IMR-90 (cell line): ENCODE data around the gene SH3GL2. TPM values are rescaled to one million over a fixed set of nuclear protein-coding genes. Genes with fewer than 3 reads are reported as not detected.

Experiments
- ATAC-seq: fragments of 200-7000 bp; cut with Tn5 transposase; 2 replicates; pipeline ENCODE4 v1.9.1; 2020; ENCODE audit warnings: low read depth, mild to moderate bottlenecking, moderate library complexity
- BruUV-seq: library from RNA; stranded (reverse); fragments of 400-500 nt; replicated peaks from 2 replicates; lab custom pipeline; 2021; lab: Mats Ljungman, UMichigan
- CTCF ChIA-PET: fragments of 300-600 bp; formaldehyde crosslinking; extraction: SDS; loops from one replicate; lab custom pipeline; 2021; ENCODE audit warnings: antibody characterized with exemption; lab: Yijun Ruan, JAX
- POLR2A ChIA-PET: fragments of 300-600 bp; sonication (Branson Sonifier 250); formaldehyde crosslinking; loops from one replicate; lab custom pipeline; 2022; ENCODE audit warnings: antibody characterized with exemption; ENCODE audit not compliant: unreplicated experiment; lab: Charles Lee
- DNase-seq: peaks from one replicate; pipeline ENCODE4 v3.0.0; 2013
- H2AFZ ChIP-seq: replicated peaks from 2 replicates; pipeline ENCODE3; 2013; ENCODE audit warnings: low read length, mild to moderate bottlenecking; ENCODE audit not compliant: poor library complexity
- H2AK5ac ChIP-seq: 2 replicates; pipeline ENCODE4 v1.6.1; 2013; ENCODE audit warnings: low read depth, low read length, inconsistent platforms
- H2AK9ac ChIP-seq: replicated peaks from 2 replicates; pipeline ENCODE3; 2013; ENCODE audit warnings: mild to moderate bottlenecking, low read depth, low read length, moderate library complexity; ENCODE audit not compliant: poor library complexity
- H2BK120ac ChIP-seq: 2 replicates; pipeline ENCODE4 v1.6.1; 2013; ENCODE audit warnings: low read depth, low read length, inconsistent platforms
- H2BK15ac ChIP-seq: 3 replicates; pipeline ENCODE4 v1.6.1; 2013; ENCODE audit warnings: low read depth, low read length, inconsistent platforms
- H2BK20ac ChIP-seq: 2 replicates; pipeline ENCODE4 v1.6.1; 2013; ENCODE audit warnings: low read depth, mild to moderate bottlenecking, inconsistent platforms, low read length, moderate library complexity
- H2BK5ac ChIP-seq: 2 replicates; pipeline ENCODE4 v1.6.1; 2013; ENCODE audit warnings: mild to moderate bottlenecking, low read depth, low read length, inconsistent platforms; ENCODE audit not compliant: poor library complexity, severe bottlenecking
- H3K14ac ChIP-seq: replicated peaks from 2 replicates; pipeline ENCODE4 v1.6.1; 2013; ENCODE audit warnings: low read depth, low read length, inconsistent platforms
- H3K18ac ChIP-seq: 2 replicates; pipeline ENCODE4 v1.6.1; 2013; ENCODE audit warnings: low read depth, low read length, control low read depth
- H3K23ac ChIP-seq: 2 replicates; pipeline ENCODE4 v1.6.1; 2013; ENCODE audit warnings: low read depth, low read length, inconsistent platforms
- H3K27ac ChIP-seq: 2 replicates; pipeline ENCODE4 v1.5.1; 2013; ENCODE audit warnings: mild to moderate bottlenecking, control low read depth, low read length; ENCODE audit not compliant: insufficient read depth
- H3K27me3 ChIP-seq: 2 replicates; pipeline ENCODE4 v1.6.1; 2013; ENCODE audit warnings: low read length; ENCODE audit not compliant: control insufficient read depth, insufficient read depth
- H3K36me3 ChIP-seq: 2 replicates; pipeline ENCODE4 v1.6.1; 2013; ENCODE audit warnings: low read length, mixed read lengths; ENCODE audit not compliant: control insufficient read depth, insufficient read depth
- H3K4ac ChIP-seq: 2 replicates; pipeline ENCODE4 v1.6.1; 2013; ENCODE audit warnings: low read depth, low read length, inconsistent platforms
- H3K4me1 ChIP-seq: 2 replicates; pipeline ENCODE4 v1.6.1; 2013; ENCODE audit warnings: low read length, mixed read lengths; ENCODE audit not compliant: control insufficient read depth, insufficient read depth
- H3K4me2 ChIP-seq: 2 replicates; pipeline ENCODE4 v1.6.1; 2013; ENCODE audit warnings: low read depth, mild to moderate bottlenecking, control low read depth, low read length, moderate library complexity
- H3K4me3 ChIP-seq: 2 replicates; pipeline ENCODE4 v1.5.1; 2013; ENCODE audit warnings: low read depth, mild to moderate bottlenecking, control low read depth, low read length, moderate library complexity; ENCODE audit not compliant: insufficient read depth
- H3K56ac ChIP-seq: 2 replicates; pipeline ENCODE4 v1.6.1; 2013; ENCODE audit warnings: low read length, inconsistent platforms; ENCODE audit not compliant: insufficient read depth; ENCODE audit errors: extremely low read depth
- H3K79me1 ChIP-seq, 2 experiments: 2 replicates each; pipeline ENCODE4 v1.6.1; 2013; ENCODE audit warnings: low read length in 2 of 2, inconsistent platforms in 1 of 2, low read depth in 1 of 2
- H3K9ac ChIP-seq: 2 replicates; pipeline ENCODE4 v1.6.1; 2013; ENCODE audit warnings: low read depth, low read length, control low read depth
- H3K9me1 ChIP-seq: 2 replicates; pipeline ENCODE4 v1.6.1; 2013; ENCODE audit warnings: low read length, inconsistent platforms; ENCODE audit not compliant: insufficient read depth
- H3K9me3 ChIP-seq: 2 replicates; pipeline ENCODE4 v1.6.1; 2013; ENCODE audit warnings: low read length; ENCODE audit not compliant: control insufficient read depth, insufficient read depth
- H4K20me1 ChIP-seq: 2 replicates; pipeline ENCODE4 v1.6.1; 2013; ENCODE audit warnings: low read length, inconsistent platforms; ENCODE audit not compliant: insufficient read depth
- H4K5ac ChIP-seq: 2 replicates; pipeline ENCODE4 v1.6.1; 2013; ENCODE audit warnings: mild to moderate bottlenecking, low read depth, low read length, control low read depth
- H4K8ac ChIP-seq, 2 experiments: 2 replicates each; pipeline ENCODE4 v1.6.1; 2013; ENCODE audit warnings: low read depth in 2 of 2, low read length in 2 of 2, control low read depth in 1 of 2, inconsistent platforms in 1 of 2
- H4K91ac ChIP-seq: 2 replicates; pipeline ENCODE4 v1.6.1; 2013; ENCODE audit warnings: low read depth, low read length, inconsistent platforms; ENCODE audit not compliant: insufficient read depth
- CEBPB ChIP-seq: IDR thresholded peaks from 2 replicates; pipeline ENCODE4 v1.6.1; 2012; ENCODE audit warnings: low read depth, low read length, improper control_type of control experiment
- MXI1 ChIP-seq: IDR thresholded peaks from 2 replicates; pipeline ENCODE4 v1.6.1; 2012; ENCODE audit warnings: low read depth, mild to moderate bottlenecking, low read length, moderate library complexity, borderline replicate concordance
- POLR2A ChIP-seq: IDR thresholded peaks from 2 replicates; pipeline ENCODE4 v1.6.1; 2012; ENCODE audit warnings: mild to moderate bottlenecking, low read depth, low read length
- WGBS, 2 experiments: methylation state at CpG; one replicate each; pipeline versions ENCODE4 v1.1.5 to v1.1.7; 2013; ENCODE audit warnings: missing lambda C conversion rate in 2 of 2; ENCODE audit not compliant: insufficient read length in 1 of 2; ENCODE audit errors: extremely low coverage in 2 of 2; 5-methylcytosine and 5-hydroxymethylcytosine counted together
- dilution Hi-C: fragments of 300-500 bp; cut with HindIII; formaldehyde crosslinking; loops from one replicate; pipeline ENCODE4 v1.14.3; 2018; ENCODE audit warnings: low sequenced_read_pairs; ENCODE audit not compliant: unreplicated experiment
- in situ Hi-C: fragments of 300-500 bp; cut with MboI; formaldehyde crosslinking; loops from 3 replicates; pipeline ENCODE4 v1.14.3; 2019; ENCODE audit warnings: low sequenced_read_pairs, inconsistent platforms, mixed read lengths
- intact Hi-C: fragments of 100-400 bp; cut with micrococcal nuclease; formaldehyde crosslinking; loops from 2 replicates; pipeline ENCODE4 v1.10.0; 2022
- polyA plus RNA-seq, 3 experiments: library from polyadenylated mRNA; depleted of rRNA; stranded (reverse); fragments of >200 nt; gene quantifications; 2 replicates each; pipeline ENCODE4 v1.2.3, GENCODE V29; 2012; ENCODE audit warnings: low replicate concordance in 1 of 3
- total RNA-seq: library from RNA; depleted of rRNA; stranded (reverse); fragments of >200 nt; gene quantifications from 2 replicates; pipeline ENCODE4 v1.2.3, GENCODE V29; 2012

SH3GL2 gene
- total and polyA plus RNA-seq, 2 of the 4 experiments (the other 2 are of a cell fraction): under 0.01 to 0.05 TPM

GRCh38 chr9:17669206-17669605, 90.3 kb downstream of the SH3GL2 start:
- intact Hi-C loops: no loop called here
- ChIA-PET CTCF (no interaction called here), POLR2A (no interaction called here)
- TF ChIP-seq CEBPB (no peak), MXI1 (no peak), POLR2A (no peak)
- Histone ChIP-seq H3K14ac (no peak overlapping the region), H2BK15ac (no peak overlapping the region), H3K79me1 (no peaks in the 10 kb centered on the region), H4K5ac (no peak overlapping the region), H2BK120ac (no peak overlapping the region), H3K56ac (no peak overlapping the region), H2AK5ac (no peak overlapping the region), H3K4me3 (no peak overlapping the region), H3K23ac (no peak overlapping the region), H3K4me2 (no peak overlapping the region), H4K20me1 (no peaks in the 10 kb centered on the region), H4K91ac (no peak overlapping the region), H3K27ac (no peak overlapping the region), H3K9me3 (no peaks in the 10 kb centered on the region), H3K18ac (no peak overlapping the region), H2AFZ (no peak overlapping the region), H2AK9ac (no peak overlapping the region), H3K9ac (no peak overlapping the region), H3K9me1 (no peaks in the 10 kb centered on the region), H3K27me3 (no peaks in the 10 kb centered on the region), H2BK5ac (no peak overlapping the region), H4K8ac (no peak overlapping the region), H3K4me1 (no peaks in the 10 kb centered on the region), H3K4ac (no peak overlapping the region), H2BK20ac (no peak overlapping the region), H3K36me3 (no peaks in the 10 kb centered on the region)
- DNase-seq: no peak
- dilution Hi-C loops: no loop called here
- ATAC-seq: no peak
- BruUV-seq: no TSS peak
- WGBS, 2 experiments: no CpG with 5 or more reads among the region's 4 CpGs
- in situ Hi-C loops: no loop called here
